ENCODE results near the gene CCDC192.

The CCDC192 gene

GRCh38 chr5:127793052-127793451, 89.9 kb downstream of the CCDC192 start:
- Histone ChIP-seq H3K9ac (ENCODE audit: low read length) (no peak overlapping the region), H3K4me1 (ENCODE audit: control insufficient read depth, insufficient read depth, low read length) (no peaks in the 10 kb centered on the region), H3K9me3 (ENCODE audit: control insufficient read depth, insufficient read depth, low read depth, low read length) (peaks cover 2% of the 10 kb centered on the region; the same call in 1 of the 2 replicates), H3K36me3 (ENCODE audit: control insufficient read depth, insufficient read depth, low read length) (no peaks in the 10 kb centered on the region), H3K27ac (ENCODE audit: low read depth, low read length) (no peak overlapping the region), H3K4me3 (ENCODE audit: low read depth, low read length) (no peak overlapping the region), H3K27me3 (ENCODE audit: control insufficient read depth, insufficient read depth, low read length) (no peaks in the 10 kb centered on the region)

- Histone ChIP-seq H3K9me3 (ENCODE audit: control insufficient read depth, insufficient read depth, low read depth, low read length) (peaks cover 2% of the 10 kb centered on the region; the same call in 1 of the 2 replicates), H3K27me3 (ENCODE audit: control insufficient read depth, insufficient read depth, low read length) (no peaks in the 10 kb centered on the region), H3K4me1 (ENCODE audit: control insufficient read depth, insufficient read depth, low read length) (no peaks in the 10 kb centered on the region), H3K4me3 (ENCODE audit: low read depth, low read length) (no peak overlapping the region), H3K36me3 (ENCODE audit: control insufficient read depth, insufficient read depth, low read length) (no peaks in the 10 kb centered on the region), H3K9ac (ENCODE audit: low read length) (no peak overlapping the region), H3K27ac (ENCODE audit: low read depth, low read length) (no peak overlapping the region)
Measured at GRCh38 chr5:127793879-127794278, 90.7 kb downstream of the CCDC192 start.

GRCh38 chr5:127796211-127796610, 93.0 kb downstream of the CCDC192 start:
- Histone ChIP-seq H3K27ac (ENCODE audit: low read depth, low read length) (no peak overlapping the region), H3K4me1 (ENCODE audit: control insufficient read depth, insufficient read depth, low read length) (no peaks in the 10 kb centered on the region), H3K9ac (ENCODE audit: low read length) (no peak overlapping the region), H3K4me3 (ENCODE audit: low read depth, low read length) (no peak overlapping the region), H3K36me3 (ENCODE audit: control insufficient read depth, insufficient read depth, low read length) (no peaks in the 10 kb centered on the region), H3K27me3 (ENCODE audit: control insufficient read depth, insufficient read depth, low read length) (no peaks in the 10 kb centered on the region), H3K9me3 (ENCODE audit: control insufficient read depth, insufficient read depth, low read depth, low read length) (0 out of 2 replicates have a peak, but pooled peaks cover 2% of the 10 kb centered on the region)

GRCh38 chr5:127799293-127799905, 96.2 kb downstream of the CCDC192 start:
- Histone ChIP-seq H3K4me3 (ENCODE audit: low read depth, low read length) (no peak overlapping the region), H3K9me3 (ENCODE audit: control insufficient read depth, insufficient read depth, low read depth, low read length) (no peaks in the 10 kb centered on the region), H3K36me3 (ENCODE audit: control insufficient read depth, insufficient read depth, low read length) (no peaks in the 10 kb centered on the region), H3K27me3 (ENCODE audit: control insufficient read depth, insufficient read depth, low read length) (no peaks in the 10 kb centered on the region), H3K9ac (ENCODE audit: low read length) (no peak overlapping the region), H3K4me1 (ENCODE audit: control insufficient read depth, insufficient read depth, low read length) (no peaks in the 10 kb centered on the region), H3K27ac (ENCODE audit: low read depth, low read length) (no peak overlapping the region)

- Histone ChIP-seq H3K27ac (ENCODE audit: low read depth, low read length) (no peak overlapping the region), H3K4me1 (ENCODE audit: control insufficient read depth, insufficient read depth, low read length) (no peaks in the 10 kb centered on the region), H3K27me3 (ENCODE audit: control insufficient read depth, insufficient read depth, low read length) (no peaks in the 10 kb centered on the region), H3K4me3 (ENCODE audit: low read depth, low read length) (no peak overlapping the region), H3K9ac (ENCODE audit: low read length) (no peak overlapping the region), H3K9me3 (ENCODE audit: control insufficient read depth, insufficient read depth, low read depth, low read length) (no peaks in the 10 kb centered on the region), H3K36me3 (ENCODE audit: control insufficient read depth, insufficient read depth, low read length) (no peaks in the 10 kb centered on the region)
Measured at GRCh38 chr5:127801751-127802476, 98.7 kb downstream of the CCDC192 start.

GRCh38 chr5:127802477-127802865, 99.3 kb downstream of the CCDC192 start:
- H3K9me3 ChIP-seq (ENCODE audit: control insufficient read depth, insufficient read depth, low read depth, low read length): no peaks in the 10 kb centered on the region
- no peaks in the 10 kb centered on the region for H3K36me3 ChIP-seq (ENCODE audit: control insufficient read depth, insufficient read depth, low read length)
- no peak overlapping the region for H3K9ac ChIP-seq (ENCODE audit: low read length)
- no peak overlapping the region for H3K4me3 ChIP-seq (ENCODE audit: low read depth, low read length)
- no peaks in the 10 kb centered on the region for H3K4me1 ChIP-seq (ENCODE audit: control insufficient read depth, insufficient read depth, low read length)
- H3K27me3 ChIP-seq (ENCODE audit: control insufficient read depth, insufficient read depth, low read length): no peaks in the 10 kb centered on the region
- H3K27ac ChIP-seq (ENCODE audit: low read depth, low read length): no peak overlapping the region

- Histone ChIP-seq H3K27me3 (ENCODE audit: control insufficient read depth, insufficient read depth, low read length) (no peaks in the 10 kb centered on the region), H3K4me1 (ENCODE audit: control insufficient read depth, insufficient read depth, low read length) (peaks cover 8% of the 10 kb centered on the region), H3K27ac (ENCODE audit: low read depth, low read length) (no peak overlapping the region), H3K4me3 (ENCODE audit: low read depth, low read length) (no peak overlapping the region), H3K36me3 (ENCODE audit: control insufficient read depth, insufficient read depth, low read length) (no peaks in the 10 kb centered on the region), H3K9ac (ENCODE audit: low read length) (no peak overlapping the region), H3K9me3 (ENCODE audit: control insufficient read depth, insufficient read depth, low read depth, low read length) (no peaks in the 10 kb centered on the region)
Measured at GRCh38 chr5:127804886-127805426, 101.8 kb downstream of the CCDC192 start.

- H3K27ac ChIP-seq (ENCODE audit: low read depth, low read length): no peak overlapping the region
- no peaks in the 10 kb centered on the region for H3K9me3 ChIP-seq (ENCODE audit: control insufficient read depth, insufficient read depth, low read depth, low read length)
- no peak overlapping the region for H3K9ac ChIP-seq (ENCODE audit: low read length)
- H3K4me3 ChIP-seq (ENCODE audit: low read depth, low read length): no peak overlapping the region
- H3K4me1 ChIP-seq (ENCODE audit: control insufficient read depth, insufficient read depth, low read length): peaks cover 12% of the 10 kb centered on the region
- H3K36me3 ChIP-seq (ENCODE audit: control insufficient read depth, insufficient read depth, low read length): no peaks in the 10 kb centered on the region
- no peaks in the 10 kb centered on the region for H3K27me3 ChIP-seq (ENCODE audit: control insufficient read depth, insufficient read depth, low read length)
Measured at GRCh38 chr5:127805448-127805847, 102.3 kb downstream of the CCDC192 start.

- no peaks in the 10 kb centered on the region for H3K9me3 ChIP-seq (ENCODE audit: control insufficient read depth, insufficient read depth, low read depth, low read length)
- H3K4me3 ChIP-seq (ENCODE audit: low read depth, low read length): no peak overlapping the region
- H3K27ac ChIP-seq (ENCODE audit: low read depth, low read length): no peak overlapping the region
- no peak overlapping the region for H3K9ac ChIP-seq (ENCODE audit: low read length)
- H3K27me3 ChIP-seq (ENCODE audit: control insufficient read depth, insufficient read depth, low read length): no peaks in the 10 kb centered on the region
- H3K36me3 ChIP-seq (ENCODE audit: control insufficient read depth, insufficient read depth, low read length): no peaks in the 10 kb centered on the region
- peaks cover 20% of the 10 kb centered on the region for H3K4me1 ChIP-seq (ENCODE audit: control insufficient read depth, insufficient read depth, low read length)
Measured at GRCh38 chr5:127806776-127807175, 103.6 kb downstream of the CCDC192 start.

GRCh38 chr5:127809533-127809932, 106.3 kb downstream of the CCDC192 start:
- Histone ChIP-seq H3K27ac (ENCODE audit: low read depth, low read length) (no peak overlapping the region), H3K27me3 (ENCODE audit: control insufficient read depth, insufficient read depth, low read length) (no peaks in the 10 kb centered on the region), H3K4me1 (ENCODE audit: control insufficient read depth, insufficient read depth, low read length) (peaks cover 27% of the 10 kb centered on the region), H3K9ac (ENCODE audit: low read length) (no peak overlapping the region), H3K4me3 (ENCODE audit: low read depth, low read length) (no peak overlapping the region), H3K36me3 (ENCODE audit: control insufficient read depth, insufficient read depth, low read length) (no peaks in the 10 kb centered on the region), H3K9me3 (ENCODE audit: control insufficient read depth, insufficient read depth, low read depth, low read length) (no peaks in the 10 kb centered on the region)

GRCh38 chr5:127810017-127810416, 106.8 kb downstream of the CCDC192 start:
- Histone ChIP-seq H3K9me3 (ENCODE audit: control insufficient read depth, insufficient read depth, low read depth, low read length) (no peaks in the 10 kb centered on the region), H3K9ac (ENCODE audit: low read length) (no peak overlapping the region), H3K36me3 (ENCODE audit: control insufficient read depth, insufficient read depth, low read length) (no peaks in the 10 kb centered on the region), H3K27me3 (ENCODE audit: control insufficient read depth, insufficient read depth, low read length) (no peaks in the 10 kb centered on the region), H3K4me1 (ENCODE audit: control insufficient read depth, insufficient read depth, low read length) (peaks cover 27% of the 10 kb centered on the region), H3K4me3 (ENCODE audit: low read depth, low read length) (no peak overlapping the region), H3K27ac (ENCODE audit: low read depth, low read length) (no peak overlapping the region)

Measured in HUES6 (cell line).